Sigmoid colon (tissue), 7 donors: ENCODE data around the gene KIAA0513. TPM values are rescaled to one million over a fixed set of nuclear protein-coding genes. Genes with fewer than 3 reads are reported as not detected.

Experiments used
- DNase-seq: peaks from one replicate; pipeline ENCODE4 v3.0.0-alpha.2; 2019
- H3K27ac ChIP-seq, 4 donors: fragments of 200-600 bp; sonication (generic); one replicate each; pipeline ENCODE4 v1.5.1; 2016 to 2019; ENCODE audit warnings: mild to moderate bottlenecking in 1 of 4
- H3K27me3 ChIP-seq, 3 donors: fragments of 200-600 bp; sonication (generic); one replicate each; pipeline ENCODE4 v1.5.1; 2019; ENCODE audit warnings: mild to moderate bottlenecking in 1 of 3
- H3K36me3 ChIP-seq, 4 donors: fragments of 200-600 bp; sonication (generic); one replicate each; pipeline ENCODE4 v1.5.1; 2016 to 2019
- H3K4me1 ChIP-seq, 4 donors: fragments of 200-600 bp; sonication (generic); one replicate each; pipeline ENCODE4 v1.5.1; 2017 to 2019
- H3K4me3 ChIP-seq, 4 donors: fragments of 200-600 bp; sonication (generic); one replicate each; pipeline ENCODE4 v1.5.1; 2017 to 2019; ENCODE audit warnings: mild to moderate bottlenecking in 2 of 4, moderate library complexity in 1 of 4
- H3K9me3 ChIP-seq, 4 donors: fragments of 200-600 bp in 3 of 4; sonication (generic) in 3 of 4; one replicate each; pipeline versions ENCODE4 v1.5.1 to v1.6.1; 2013 to 2019
- EP300 ChIP-seq, 4 donors: sonication (generic); formaldehyde crosslinking; IDR thresholded peaks; one replicate each; pipeline ENCODE4 v1.6.1; 2017; ENCODE audit warnings: antibody characterized with exemption in 4 of 4
- POLR2A ChIP-seq, 2 donors: fragments of 450-650 bp; IDR thresholded peaks; one replicate each; pipeline ENCODE4 v1.6.1; 2016; ENCODE audit warnings: antibody characterized with exemption in 2 of 2, mild to moderate bottlenecking in 2 of 2, moderate library complexity in 2 of 2
- POLR2AphosphoS5 ChIP-seq, 4 donors: sonication (generic); formaldehyde crosslinking; IDR thresholded peaks; one replicate each; pipeline ENCODE4 v1.6.1; 2017; ENCODE audit warnings: antibody characterized with exemption in 4 of 4
- WGBS, 2 donors: extraction: QIAGEN DNeasy Blood & Tissue Kit; methylation state at CpG; one replicate each; pipeline ENCODE4 v1.1.7; 2013; 5-methylcytosine and 5-hydroxymethylcytosine counted together
- intact Hi-C: fragments of 100-400 bp; cut with DNase I; formaldehyde crosslinking; loops from one replicate; pipeline ENCODE4 v1.15.1; 2023
- polyA plus RNA-seq, 3 donors: library from polyadenylated mRNA; stranded (reverse); fragments of 200-250 nt; gene quantifications; one replicate each; pipeline ENCODE4 v1.2.3, GENCODE V29; 2013
- total RNA-seq, 4 donors: library from RNA; depleted of rRNA; stranded (reverse); fragments of >200 nt; gene quantifications; one replicate each; pipeline ENCODE4 v1.1.0, GENCODE V29; 2016
- TF ChIP-seq, protein P1 (sequence below), 4 experiments: fragments of 450-650 bp in 3 of 4; fragments of 200-600 bp in 1 of 4; IDR thresholded peaks; one replicate each; pipeline ENCODE4 v1.5.1; 2016 to 2019; ENCODE audit warnings: antibody characterized with exemption in 4 of 4, mild to moderate bottlenecking in 3 of 4, moderate library complexity in 2 of 4
- donor health status: healthy with polysubstance abuse.
- donor health status: Bipolar disorder and iron deficiency.
- donor health status: healthy.

Gene KIAA0513
- total and polyA plus RNA-seq, 7 donors: 8.4 to 40.2 (median 18.6) TPM

DNA sequence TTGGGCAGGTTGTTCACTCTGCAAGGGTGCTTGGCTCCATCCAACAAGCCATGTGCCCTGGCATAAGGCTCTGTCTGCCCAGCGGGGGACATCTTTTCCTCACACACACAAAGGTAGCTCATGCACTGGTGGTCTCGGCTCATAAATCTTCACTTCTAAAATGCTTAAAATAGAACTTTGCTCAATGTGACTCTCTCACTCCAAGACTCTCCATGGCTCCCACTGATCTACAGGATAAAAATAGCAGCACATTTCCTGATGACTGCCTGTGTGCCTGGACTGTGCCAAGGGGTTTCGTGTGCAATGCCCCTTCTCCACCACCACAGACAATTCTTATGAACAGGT, 99.8 kb downstream of the KIAA0513 start:
- H3K36me3 ChIP-seq: no peaks in the 10 kb centered on the region
- TF ChIP-seq POLR2AphosphoS5 (IDR thresholded peaks at IDR 0.05) (no peak), EP300 (IDR thresholded peaks at IDR 0.05) (no peak), POLR2A (IDR thresholded peaks at IDR 0.05) (no peak)
- TF ChIP-seq, protein P1, sequence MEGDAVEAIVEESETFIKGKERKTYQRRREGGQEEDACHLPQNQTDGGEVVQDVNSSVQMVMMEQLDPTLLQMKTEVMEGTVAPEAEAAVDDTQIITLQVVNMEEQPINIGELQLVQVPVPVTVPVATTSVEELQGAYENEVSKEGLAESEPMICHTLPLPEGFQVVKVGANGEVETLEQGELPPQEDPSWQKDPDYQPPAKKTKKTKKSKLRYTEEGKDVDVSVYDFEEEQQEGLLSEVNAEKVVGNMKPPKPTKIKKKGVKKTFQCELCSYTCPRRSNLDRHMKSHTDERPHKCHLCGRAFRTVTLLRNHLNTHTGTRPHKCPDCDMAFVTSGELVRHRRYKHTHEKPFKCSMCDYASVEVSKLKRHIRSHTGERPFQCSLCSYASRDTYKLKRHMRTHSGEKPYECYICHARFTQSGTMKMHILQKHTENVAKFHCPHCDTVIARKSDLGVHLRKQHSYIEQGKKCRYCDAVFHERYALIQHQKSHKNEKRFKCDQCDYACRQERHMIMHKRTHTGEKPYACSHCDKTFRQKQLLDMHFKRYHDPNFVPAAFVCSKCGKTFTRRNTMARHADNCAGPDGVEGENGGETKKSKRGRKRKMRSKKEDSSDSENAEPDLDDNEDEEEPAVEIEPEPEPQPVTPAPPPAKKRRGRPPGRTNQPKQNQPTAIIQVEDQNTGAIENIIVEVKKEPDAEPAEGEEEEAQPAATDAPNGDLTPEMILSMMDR (IDR thresholded peaks at IDR 0.05): no peak
- peaks cover 0 to 56% (median 44%) of the 10 kb centered on the region in 4 donors for H3K4me1 ChIP-seq
- no peak overlapping the region for H3K4me3 ChIP-seq
- peak overlapping the region in 1 of 4 donors; percentile 56 for H3K27ac ChIP-seq
- WGBS, 2 donors: 79 to 83% methylated on average over 3 of the region's 3 CpGs
- intact Hi-C loops: no loop called here
- no peaks in the 10 kb centered on the region for H3K27me3 ChIP-seq
- DNase-seq: no peak
- no peaks in the 10 kb centered on the region for H3K9me3 ChIP-seq

DNA sequence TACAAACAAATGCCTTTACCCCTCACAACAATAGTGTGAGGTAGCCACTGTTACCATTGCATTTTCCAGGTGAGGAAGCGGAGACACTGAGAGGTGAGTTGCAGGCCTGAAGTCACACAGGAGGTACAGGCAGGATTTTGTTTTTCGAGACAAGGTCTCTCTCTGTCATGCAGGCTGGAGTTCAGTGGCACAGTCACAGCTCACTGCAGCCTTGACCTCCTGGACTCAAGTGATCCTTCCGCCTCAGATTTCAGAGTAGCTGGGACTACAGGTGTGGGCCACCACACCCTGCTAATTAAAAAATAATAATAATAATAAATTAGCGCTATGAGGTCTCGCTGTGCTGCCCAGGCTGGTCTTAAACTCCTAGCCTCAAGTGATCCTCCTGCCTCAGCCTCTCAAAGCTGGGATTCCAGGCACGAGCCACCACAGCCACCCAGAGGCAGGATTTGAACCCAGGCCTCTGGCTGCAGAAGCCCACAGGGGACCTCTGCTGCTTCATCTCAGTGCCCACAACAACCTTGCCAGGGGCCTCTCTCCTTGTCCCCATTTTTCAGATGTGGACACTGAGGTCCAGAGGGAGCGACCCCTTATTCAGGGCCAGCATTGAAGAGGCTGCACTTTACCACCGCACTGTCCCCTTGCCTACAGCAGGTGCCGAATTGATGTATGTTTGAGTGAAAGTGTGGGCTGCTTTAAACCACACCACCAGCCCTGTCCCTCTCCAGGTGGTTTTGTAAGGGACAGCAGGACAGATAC, 100.7 kb downstream of the KIAA0513 start:
- Histone ChIP-seq H3K36me3 (no peaks in the 10 kb centered on the region), H3K4me1 (peaks cover 0 to 55% (median 43%) of the 10 kb centered on the region in 4 donors), H3K9me3 (no peaks in the 10 kb centered on the region), H3K4me3 (no peak overlapping the region), H3K27ac (no peak overlapping the region), H3K27me3 (no peaks in the 10 kb centered on the region)
- WGBS, 2 donors: 75 to 93% methylated on average over 9 of the region's 9 CpGs
- TF ChIP-seq, protein P1 (IDR thresholded peaks at IDR 0.05): no peak
- TF ChIP-seq EP300 (IDR thresholded peaks at IDR 0.05) (no peak), POLR2AphosphoS5 (IDR thresholded peaks at IDR 0.05) (no peak), POLR2A (IDR thresholded peaks at IDR 0.05) (no peak)
- no peak for DNase-seq
- intact Hi-C loops: no loop called here

DNA sequence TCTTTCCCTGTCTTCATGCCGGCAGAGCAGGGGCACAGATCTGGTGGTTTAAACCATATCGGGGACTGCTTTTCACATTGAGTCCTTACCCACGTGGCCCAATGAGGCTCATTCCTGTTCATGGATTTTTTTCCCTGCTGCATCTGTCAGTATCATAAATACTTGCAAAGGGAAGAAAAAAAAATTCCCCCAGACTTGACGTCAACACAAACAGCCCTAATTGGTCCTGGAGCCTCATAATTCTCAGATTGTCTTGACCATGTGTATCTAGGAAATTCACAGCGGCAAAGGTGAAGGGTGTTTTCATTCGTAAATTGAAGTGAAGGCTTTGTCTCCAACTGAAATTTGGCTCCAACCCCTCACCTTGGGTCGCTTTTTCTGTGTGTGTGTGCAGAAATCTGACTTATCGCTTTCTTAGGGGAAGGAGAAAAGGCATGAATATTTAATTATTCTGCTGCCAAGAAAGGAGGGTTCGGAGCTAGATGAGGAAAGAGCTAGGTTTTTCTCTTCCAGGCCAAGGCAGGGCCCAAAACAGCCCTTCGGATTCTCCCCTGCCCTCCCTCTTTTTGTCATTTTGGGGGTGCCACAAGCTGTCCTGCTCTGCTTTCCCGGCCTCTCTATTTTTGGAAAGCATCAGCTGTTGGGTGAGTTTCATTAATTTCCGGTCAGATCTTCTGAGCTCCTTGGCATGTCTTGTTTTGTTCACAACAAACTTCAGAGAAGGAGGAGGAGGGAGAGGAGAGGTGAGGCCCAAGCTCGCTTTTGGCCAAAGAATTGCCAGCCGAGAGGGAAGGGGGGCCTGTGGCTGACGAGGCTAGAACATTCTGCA, 102.5 kb downstream of the KIAA0513 start:
- Histone ChIP-seq H3K9me3 (no peaks in the 10 kb centered on the region), H3K27ac (peak overlapping the region; percentile 77 to 86 (median 80)), H3K27me3 (no peaks in the 10 kb centered on the region), H3K4me3 (no peak overlapping the region), H3K36me3 (no peaks in the 10 kb centered on the region), H3K4me1 (peaks cover 0 to 46% (median 37%) of the 10 kb centered on the region in 4 donors)
- TF ChIP-seq POLR2AphosphoS5 (IDR thresholded peaks at IDR 0.05): peak in 2 of 4 donors; percentile 37 to 42
- no peak for TF ChIP-seq POLR2A (IDR thresholded peaks at IDR 0.05)
- 42 to 63% methylated on average over 15 of the region's 15 CpGs for WGBS, 2 donors
- no peak for DNase-seq
- intact Hi-C loops: no loop called here

DNA sequence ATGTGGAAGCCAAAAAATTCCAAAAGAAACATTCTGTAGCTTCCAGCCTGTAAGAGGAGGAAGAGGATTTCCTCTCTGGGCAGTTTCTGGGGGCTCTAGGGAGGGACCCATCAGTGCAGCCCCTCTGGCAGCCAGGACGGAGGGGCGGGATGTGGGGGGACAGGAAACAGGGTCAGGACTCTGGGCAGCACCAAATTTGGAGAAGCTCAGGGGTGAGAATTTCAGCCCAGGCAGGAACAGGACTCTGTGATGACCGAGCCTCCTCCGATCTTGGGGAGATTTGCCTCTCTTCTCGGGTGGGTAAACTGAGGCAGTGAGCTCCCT, 103.1 kb downstream of the KIAA0513 start:
- H3K4me3 ChIP-seq: no peak overlapping the region
- H3K27me3 ChIP-seq: no peaks in the 10 kb centered on the region
- H3K9me3 ChIP-seq: no peaks in the 10 kb centered on the region
- H3K36me3 ChIP-seq: no peaks in the 10 kb centered on the region
- intact Hi-C loops: no loop called here
- H3K4me1 ChIP-seq: peaks cover 0 to 42% (median 37%) of the 10 kb centered on the region in 4 donors
- no peak for TF ChIP-seq POLR2A (IDR thresholded peaks at IDR 0.05)
- H3K27ac ChIP-seq: peak overlapping the region; percentile 77 to 86 (median 80)
- WGBS, 2 donors: 79 to 85% methylated on average over 5 of the region's 5 CpGs
- DNase-seq: no peak

DNA sequence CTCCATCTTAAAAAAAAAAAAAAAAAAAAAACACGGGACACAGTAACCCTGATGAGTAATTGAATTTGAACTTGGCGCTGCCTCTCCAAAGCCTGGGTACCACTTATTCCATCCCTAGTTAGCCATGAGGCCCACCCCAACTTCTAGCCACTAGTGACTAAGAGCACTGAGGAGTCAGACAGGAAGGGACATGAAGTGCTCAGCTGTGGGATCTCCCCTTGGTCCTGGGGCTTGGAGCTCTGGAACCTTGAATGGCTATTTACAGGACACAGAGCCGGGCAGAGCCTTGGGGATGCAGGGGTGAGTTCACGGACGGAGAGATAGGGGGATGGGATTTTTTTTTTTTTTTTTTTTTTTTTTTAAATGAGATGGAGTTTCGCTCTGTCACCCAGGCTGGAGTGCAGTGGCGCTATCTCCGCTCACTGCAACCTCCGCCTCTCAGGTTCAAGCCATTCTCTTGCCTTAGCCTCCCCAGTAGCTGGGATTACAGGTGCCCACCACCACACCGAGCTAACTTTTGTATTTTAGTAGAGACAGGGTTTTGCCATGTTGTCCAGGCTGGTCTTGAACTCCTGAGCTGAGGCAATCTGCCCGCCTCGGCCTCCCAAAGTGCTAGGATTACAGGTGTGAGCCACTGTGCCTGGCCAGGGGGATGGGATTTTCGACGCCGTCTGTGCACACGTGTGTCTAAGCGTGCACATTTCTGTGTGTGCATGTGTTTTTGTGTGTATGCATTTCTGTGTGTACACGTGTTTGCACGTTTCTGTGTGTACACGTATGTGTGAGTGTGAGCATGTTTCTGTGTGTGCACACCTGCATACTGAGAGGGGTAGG, 105.1 kb downstream of the KIAA0513 start:
- peaks cover 0 to 45% (median 39%) of the 10 kb centered on the region in 4 donors for H3K4me1 ChIP-seq
- intact Hi-C loops: no loop called here

More for the DNA sequence above, 105.1 kb downstream of the KIAA0513 start:
- H3K4me3 ChIP-seq: no peak overlapping the region
- H3K36me3 ChIP-seq: no peaks in the 10 kb centered on the region
- DNase-seq: no peak
- no peaks in the 10 kb centered on the region for H3K27me3 ChIP-seq
- TF ChIP-seq POLR2A (IDR thresholded peaks at IDR 0.05) (no peak), EP300 (IDR thresholded peaks at IDR 0.05) (no peak), POLR2AphosphoS5 (IDR thresholded peaks at IDR 0.05) (no peak)
- TF ChIP-seq, protein P1 (IDR thresholded peaks at IDR 0.05): no peak
- H3K27ac ChIP-seq: no peak overlapping the region
- WGBS, 2 donors: 94 to 95% methylated on average over 20 of the region's 20 CpGs
- no peaks in the 10 kb centered on the region for H3K9me3 ChIP-seq
